ENCODE data around the gene MCTP2. TPM values are rescaled to one million over a fixed set of nuclear protein-coding genes. Genes with fewer than 3 reads are reported as not detected.

MCTP2 gene
- total RNA-seq, 3 donors from 2014 or later, result 41.9 to 89.3 (median 83.7) TPM

DNA sequence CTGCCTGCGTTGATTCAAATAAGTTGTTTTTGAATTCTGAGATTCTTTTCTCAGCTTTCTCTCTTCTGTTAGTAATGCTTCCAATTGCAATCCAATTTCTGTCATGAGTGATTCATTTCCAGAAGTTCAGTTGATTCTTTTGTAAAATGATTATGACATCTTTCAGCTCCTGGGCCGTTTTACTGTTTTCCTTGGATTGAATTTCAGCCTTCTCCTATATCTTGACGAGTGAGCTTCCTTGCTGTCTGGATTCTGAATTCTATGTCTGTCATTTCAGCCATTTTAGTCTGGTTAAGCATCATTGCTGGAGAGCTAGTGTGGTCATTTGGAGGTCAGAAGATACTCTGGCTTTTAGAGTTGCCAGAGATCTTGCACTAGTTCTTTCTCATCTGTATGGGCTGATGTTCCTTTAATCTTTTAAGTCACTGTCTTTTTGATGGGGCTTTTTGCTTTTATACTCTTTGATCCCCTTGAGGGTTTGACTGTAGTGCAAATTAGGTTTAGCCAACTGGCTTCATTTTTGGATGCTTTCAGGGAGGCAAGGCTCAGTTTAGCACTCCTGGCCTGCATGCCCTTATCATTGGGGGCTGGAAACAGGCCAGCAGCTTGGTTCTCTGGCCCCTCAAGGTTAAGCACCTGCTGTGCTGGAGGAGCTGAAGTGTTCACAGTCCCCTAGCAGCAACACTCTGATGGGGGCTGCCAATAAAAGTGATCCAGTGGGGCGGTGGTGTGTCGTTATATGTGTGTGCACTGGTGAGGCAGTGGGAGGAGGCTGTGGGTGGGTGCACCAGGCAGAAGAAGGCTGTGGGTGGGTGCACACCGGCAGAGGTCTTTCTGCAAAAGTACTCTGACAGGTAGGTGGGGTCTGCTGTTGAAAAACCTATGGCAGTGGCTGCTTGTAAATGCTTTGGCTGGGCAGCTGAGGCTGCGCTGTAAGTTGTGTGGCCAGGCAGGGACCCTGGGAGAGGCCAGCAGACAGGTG is 51.2 kb downstream of the MCTP2 start:
- DNase-seq (no peak), ATAC-seq (no peak)
- TF ChIP-seq, protein P1, sequence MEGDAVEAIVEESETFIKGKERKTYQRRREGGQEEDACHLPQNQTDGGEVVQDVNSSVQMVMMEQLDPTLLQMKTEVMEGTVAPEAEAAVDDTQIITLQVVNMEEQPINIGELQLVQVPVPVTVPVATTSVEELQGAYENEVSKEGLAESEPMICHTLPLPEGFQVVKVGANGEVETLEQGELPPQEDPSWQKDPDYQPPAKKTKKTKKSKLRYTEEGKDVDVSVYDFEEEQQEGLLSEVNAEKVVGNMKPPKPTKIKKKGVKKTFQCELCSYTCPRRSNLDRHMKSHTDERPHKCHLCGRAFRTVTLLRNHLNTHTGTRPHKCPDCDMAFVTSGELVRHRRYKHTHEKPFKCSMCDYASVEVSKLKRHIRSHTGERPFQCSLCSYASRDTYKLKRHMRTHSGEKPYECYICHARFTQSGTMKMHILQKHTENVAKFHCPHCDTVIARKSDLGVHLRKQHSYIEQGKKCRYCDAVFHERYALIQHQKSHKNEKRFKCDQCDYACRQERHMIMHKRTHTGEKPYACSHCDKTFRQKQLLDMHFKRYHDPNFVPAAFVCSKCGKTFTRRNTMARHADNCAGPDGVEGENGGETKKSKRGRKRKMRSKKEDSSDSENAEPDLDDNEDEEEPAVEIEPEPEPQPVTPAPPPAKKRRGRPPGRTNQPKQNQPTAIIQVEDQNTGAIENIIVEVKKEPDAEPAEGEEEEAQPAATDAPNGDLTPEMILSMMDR (IDR thresholded peaks at IDR 0.05), result no peak
- Histone ChIP-seq H3K9me3 (no peaks in the 10 kb centered on the region), H3K4me1 (ENCODE audit: low read depth) (no peaks in the 10 kb centered on the region), H3K36me3 (ENCODE audit: low read depth) (no peaks in the 10 kb centered on the region), H3K4me3 (no peak overlapping the region)
- intact Hi-C loops (cut with DNase I, micrococcal nuclease), result no loop called here

- Histone ChIP-seq H3K9me3 (no peaks in the 10 kb centered on the region), H3K4me3 (no peak overlapping the region), H3K4me1 (ENCODE audit: low read depth) (no peaks in the 10 kb centered on the region), H3K36me3 (ENCODE audit: low read depth) (no peaks in the 10 kb centered on the region)
- DNase-seq (no peak), ATAC-seq (no peak)
- intact Hi-C loops (cut with DNase I, micrococcal nuclease), result no loop called here
- TF ChIP-seq, protein P1 (IDR thresholded peaks at IDR 0.05), result no peak
Observed at GRCh38 chr15:94286583-94286982, 55.2 kb downstream of the MCTP2 start.

- Histone ChIP-seq H3K4me3 (no peak overlapping the region), H3K9me3 (no peaks in the 10 kb centered on the region), H3K4me1 (ENCODE audit: low read depth) (no peaks in the 10 kb centered on the region), H3K36me3 (ENCODE audit: low read depth) (no peaks in the 10 kb centered on the region)
- DNase-seq, result peak in 1 of 3 donors; percentile 58
- intact Hi-C loops (cut with DNase I, micrococcal nuclease), result no loop called here
- ATAC-seq, result peak; percentile 84
- TF ChIP-seq, protein P1 (IDR thresholded peaks at IDR 0.05), result no peak
Observed at GRCh38 chr15:94287794-94288246, 56.5 kb downstream of the MCTP2 start.

- intact Hi-C loops (cut with DNase I, micrococcal nuclease), result no loop called here
- TF ChIP-seq, protein P1 (IDR thresholded peaks at IDR 0.05), result no peak
- peaks cover 8% of the 10 kb centered on the region for H3K4me1 ChIP-seq (ENCODE audit: low read depth)
- no peaks in the 10 kb centered on the region for H3K36me3 ChIP-seq (ENCODE audit: low read depth)
- DNase-seq, result no peak
- no peak for ATAC-seq
- no peak overlapping the region for H3K4me3 ChIP-seq
- H3K9me3 ChIP-seq, result no peaks in the 10 kb centered on the region
Observed at GRCh38 chr15:94290730-94291129, 59.4 kb downstream of the MCTP2 start.

GRCh38 chr15:94293411-94294402 is 62.3 kb downstream of the MCTP2 start:
- TF ChIP-seq, protein P1 (IDR thresholded peaks at IDR 0.05), result no peak
- Histone ChIP-seq H3K9me3 (no peaks in the 10 kb centered on the region), H3K36me3 (ENCODE audit: low read depth) (no peaks in the 10 kb centered on the region), H3K4me3 (no peak overlapping the region), H3K4me1 (ENCODE audit: low read depth) (peaks cover 29% of the 10 kb centered on the region)
- peak in 1 of 3 donors; percentile 13 for DNase-seq
- ATAC-seq, result peak; percentile 72
- intact Hi-C loops (cut with DNase I, micrococcal nuclease), result no loop called here

Data from mucosa of descending colon (tissue), 3 donors.